Activated CD4-positive, alpha-beta T cell treated with anti-CD3 and anti-CD28 coated beads for 36 hours (primary cell): Measurements from ENCODE around the gene ELL. TPM values are rescaled to one million over a fixed set of nuclear protein-coding genes. Genes with fewer than 3 reads are reported as not detected.
"Not testable (repeated sequence)": the region's sequence is repeated elsewhere in the genome, so short reads cannot be mapped to it uniquely, and the experiment has no call there.

Source experiments
- ATAC-seq: fragments of 200-7000 bp; cut with Tn5 transposase; one replicate; pipeline ENCODE4 v1.10.0; 2021; ENCODE audit warnings: mild to moderate bottlenecking, moderate library complexity
- CTCF ChIA-PET: fragments of 350-600 bp; sonication (Branson Sonifier 250); formaldehyde crosslinking; loops from one replicate; lab custom pipeline; 2021; ENCODE audit warnings: antibody characterized with exemption; lab: Charles Lee
- POLR2A ChIA-PET: fragments of 350-600 bp; sonication (Branson Sonifier 250); formaldehyde crosslinking; loops from one replicate; lab custom pipeline; 2021; ENCODE audit warnings: antibody characterized with exemption, inconsistent platforms; lab: Charles Lee
- DNase-seq: peaks from one replicate; pipeline ENCODE4 v3.0.0-alpha.2; 2020
- H3K27ac Mint-ChIP-seq: one replicate; pipeline ENCODE4 v1.8.0; 2021; ENCODE audit warnings: mixed read lengths
- H3K27me3 Mint-ChIP-seq: one replicate; pipeline ENCODE4 v1.8.0; 2021; ENCODE audit warnings: mixed read lengths
- H3K36me3 Mint-ChIP-seq: one replicate; pipeline ENCODE4 v1.8.0; 2021; ENCODE audit warnings: low read depth, mixed read lengths
- H3K4me1 Mint-ChIP-seq: one replicate; pipeline ENCODE4 v1.8.0; 2021; ENCODE audit warnings: mixed read lengths
- H3K4me3 Mint-ChIP-seq: one replicate; pipeline ENCODE4 v1.8.0; 2021; ENCODE audit warnings: mild to moderate bottlenecking, moderate library complexity, mixed read lengths
- H3K9me3 Mint-ChIP-seq: one replicate; pipeline ENCODE4 v1.8.0; 2021; ENCODE audit warnings: low read depth, mixed read lengths
- intact Hi-C, 2 experiments: fragments of 100-400 bp; cut with DNase I in 1 of 2; cut with micrococcal nuclease in 1 of 2; formaldehyde crosslinking; loops; one replicate each; pipeline versions ENCODE4 v1.14.2 to v1.15.1; 2022 to 2024; cut with DNase I, micrococcal nuclease
- total RNA-seq, 2 experiments: library from RNA; stranded (reverse); gene quantifications; one replicate each; pipeline ENCODE4 v1.2.3, GENCODE V29; 2021

The ELL gene
- total RNA-seq, 2 experiments from 2014 or later: 20.2 to 21.4 TPM

- Mint-ChIP-seq H3K36me3 (peaks cover 36% of the 10 kb centered on the region), H3K27me3 (no peaks in the 10 kb centered on the region), H3K9me3 (no peaks in the 10 kb centered on the region), H3K4me1 (no peaks in the 10 kb centered on the region), H3K27ac (no peak overlapping the region), H3K4me3 (no peak overlapping the region)
- DNase-seq (no peak), ATAC-seq (no peak)
- intact Hi-C loops: no loop called here
- ChIA-PET POLR2A (interaction anchor here (0.6 kb wide), 1 partner anchor 271 kb away, joined by 3 read pairs; no protein-coding TSS in a partner anchor), CTCF (interaction anchor here (0.7 to 0.9 kb wide), 2 partner anchors 21 to 204 kb away, joined by 3 to 4 read pairs; no protein-coding TSS in a partner anchor)
Observed at GRCh38 chr19:18532168-18532890, 10.5 kb upstream of the ELL start.

- Mint-ChIP-seq H3K27ac (no peak overlapping the region), H3K9me3 (no peaks in the 10 kb centered on the region), H3K27me3 (no peaks in the 10 kb centered on the region), H3K36me3 (peaks cover 29% of the 10 kb centered on the region), H3K4me1 (no peaks in the 10 kb centered on the region), H3K4me3 (no peak overlapping the region)
- POLR2A ChIA-PET: no interaction called here
- intact Hi-C loops: no loop called here
- ATAC-seq (no peak), DNase-seq (no peak)
- CTCF ChIA-PET: interaction anchor here (0.7 to 0.9 kb wide), 2 partner anchors 20 to 203 kb away, joined by 3 to 4 read pairs; no protein-coding TSS in a partner anchor
Observed at GRCh38 chr19:18531485-18531884, 9.6 kb upstream of the ELL start.

GRCh38 chr19:18529782-18530181, 7.9 kb upstream of the ELL start:
- ATAC-seq (no peak), DNase-seq (no peak)
- ChIA-PET CTCF (interaction anchor here (1.0 to 1.5 kb wide), 3 partner anchors 9 to 22 kb away, joined by 3 read pairs; no protein-coding TSS in a partner anchor), POLR2A (no interaction called here)
- peaks cover 18% of the 10 kb centered on the region for H3K36me3 Mint-ChIP-seq
- H3K4me1 Mint-ChIP-seq: no peaks in the 10 kb centered on the region
- intact Hi-C loops: no loop called here
- no peak overlapping the region for H3K4me3 Mint-ChIP-seq
- H3K27me3 Mint-ChIP-seq: no peaks in the 10 kb centered on the region
- H3K27ac Mint-ChIP-seq: no peak overlapping the region
- no peaks in the 10 kb centered on the region for H3K9me3 Mint-ChIP-seq

- ChIA-PET POLR2A (interaction anchor here (0.6 kb wide), 1 partner anchor 9 kb away, joined by 3 read pairs; no protein-coding TSS in a partner anchor), CTCF (interaction anchor here (0.5 to 0.9 kb wide), 4 partner anchors 18 to 1355 kb away, joined by 3 to 5 read pairs (median 4); no protein-coding TSS in a partner anchor)
- intact Hi-C loops: no loop called here
- Mint-ChIP-seq H3K36me3 (peaks cover 2% of the 10 kb centered on the region), H3K4me3 (no peak overlapping the region), H3K4me1 (peaks cover 5% of the 10 kb centered on the region), H3K27me3 (no peaks in the 10 kb centered on the region), H3K27ac (no peak overlapping the region), H3K9me3 (no peaks in the 10 kb centered on the region)
- DNase-seq: no peak
- ATAC-seq: no peak
Observed at GRCh38 chr19:18526316-18526715, 4.4 kb upstream of the ELL start.

GRCh38 chr19:18523841-18524240, 2.0 kb upstream of the ELL start:
- ChIA-PET POLR2A (no interaction called here), CTCF (interaction anchor here (1.7 to 1.9 kb wide), 2 partner anchors 20 to 34 kb away, joined by 4 to 5 read pairs; partner anchors contain the start of gene KXD1)
- Mint-ChIP-seq H3K27ac (no peak overlapping the region), H3K36me3 (no peaks in the 10 kb centered on the region), H3K4me3 (no peak overlapping the region), H3K27me3 (no peaks in the 10 kb centered on the region), H3K9me3 (no peaks in the 10 kb centered on the region), H3K4me1 (peaks cover 11% of the 10 kb centered on the region)
- DNase-seq: no peak
- intact Hi-C loops: no loop called here
- no peak for ATAC-seq

GRCh38 chr19:18522862-18523440, 1.1 kb upstream of the ELL start:
- ChIA-PET CTCF (interaction anchor here (0.6 to 1.9 kb wide), 7 partner anchors 13 to 80 kb away, joined by 3 to 5 read pairs (median 4); partner anchors contain the start of gene KXD1), POLR2A (interaction anchor here (0.6 to 2.7 kb wide), 4 partner anchors 21 to 107 kb away, joined by 4 to 15 read pairs (median 4); partner anchors contain the start of genes FKBP8 and KXD1)
- not testable (repeated sequence) for H3K9me3 Mint-ChIP-seq, H3K36me3 Mint-ChIP-seq, DNase-seq, H3K27me3 Mint-ChIP-seq, ATAC-seq
- Mint-ChIP-seq H3K4me1 (peaks cover 13% of the 10 kb centered on the region), H3K27ac (peak overlapping the region; percentile 93), H3K4me3 (peak overlapping the region; percentile 80)
- intact Hi-C loops: loop anchor here (1.0 kb wide), 19 partner anchors 21 to 797 kb away; partner anchors contain the start of genes COPE (in 2 of the 2), DDX49 (in 2 of the 2), KXD1 (in 2 of the 2) and UBA52 (in 2 of the 2)

GRCh38 chr19:18522124-18522861, 423 bp upstream of the ELL start:
- H3K27me3 Mint-ChIP-seq: no peaks in the 10 kb centered on the region
- peak; percentile 92 for ATAC-seq

GRCh38 chr19:18520848-18521691, 800 bp downstream of the ELL start:
- Mint-ChIP-seq H3K27me3 (no peaks in the 10 kb centered on the region), H3K27ac (peak overlapping the region; percentile 90), H3K36me3 (no peaks in the 10 kb centered on the region), H3K9me3 (no peaks in the 10 kb centered on the region), H3K4me1 (peaks cover 22% of the 10 kb centered on the region), H3K4me3 (peak overlapping the region; percentile 80)
- ChIA-PET CTCF (interaction anchor here (0.6 to 3.4 kb wide), 29 partner anchors 10 to 274 kb away, joined by 3 to 25 read pairs (median 5); partner anchors contain the start of genes KXD1, REX1BD and UBA52), POLR2A (interaction anchor here (0.6 to 2.7 kb wide), 5 partner anchors 37 to 392 kb away, joined by 3 to 15 read pairs (median 4); partner anchors contain the start of gene KXD1)
- intact Hi-C loops: loop anchor here in 1 of 2 experiments (1.0 to 2.0 kb wide), 3 partner anchors 24 to 52 kb away; no protein-coding TSS in a partner anchor
- DNase-seq (peak; percentile 44), ATAC-seq (no peak)

More at GRCh38 chr19:18522124-18522861, 423 bp upstream of the ELL start:
- intact Hi-C loops: loop anchor here (1.0 kb wide), 19 partner anchors 22 to 798 kb away; partner anchors contain the start of genes COPE (in 2 of the 2), DDX49 (in 2 of the 2), KXD1 (in 2 of the 2) and UBA52 (in 2 of the 2)
- peak; percentile 100 for DNase-seq
- Mint-ChIP-seq H3K4me1 (peaks cover 14% of the 10 kb centered on the region), H3K27ac (peak overlapping the region; percentile 93), H3K36me3 (no peaks in the 10 kb centered on the region), H3K4me3 (peak overlapping the region; percentile 80), H3K9me3 (no peaks in the 10 kb centered on the region)
- ChIA-PET CTCF (interaction anchor here (0.6 to 3.4 kb wide), 12 partner anchors 12 to 80 kb away, joined by 3 to 25 read pairs (median 4); partner anchors contain the start of genes KXD1 and UBA52), POLR2A (interaction anchor here (0.6 to 2.7 kb wide), 5 partner anchors 21 to 106 kb away, joined by 3 to 15 read pairs (median 4); partner anchors contain the start of genes FKBP8 and KXD1)

GRCh38 chr19:18519962-18520847, 1.7 kb downstream of the ELL start:
- ChIA-PET CTCF (interaction anchor here (0.5 to 3.4 kb wide), 35 partner anchors 8 to 217 kb away, joined by 3 to 25 read pairs (median 5); partner anchors contain the start of genes KXD1, REX1BD and UBA52), POLR2A (interaction anchor here (0.5 to 2.7 kb wide), 5 partner anchors 12 to 214 kb away, joined by 3 to 15 read pairs (median 6); partner anchors contain the start of gene KXD1)
- H3K9me3 Mint-ChIP-seq: no peaks in the 10 kb centered on the region
- H3K4me1 Mint-ChIP-seq: peaks cover 26% of the 10 kb centered on the region
- H3K4me3 Mint-ChIP-seq: peak overlapping the region; percentile 80
- peak; percentile 82 for DNase-seq
- no peaks in the 10 kb centered on the region for H3K36me3 Mint-ChIP-seq
- intact Hi-C loops: loop anchor here in 1 of 2 experiments (1.0 to 2.0 kb wide), 3 partner anchors 23 to 51 kb away; no protein-coding TSS in a partner anchor
- peak overlapping the region; percentile 90 for H3K27ac Mint-ChIP-seq
- H3K27me3 Mint-ChIP-seq: no peaks in the 10 kb centered on the region
- no peak for ATAC-seq
